ENCODE data around the gene TTC39C.

TTC39C gene

DNA sequence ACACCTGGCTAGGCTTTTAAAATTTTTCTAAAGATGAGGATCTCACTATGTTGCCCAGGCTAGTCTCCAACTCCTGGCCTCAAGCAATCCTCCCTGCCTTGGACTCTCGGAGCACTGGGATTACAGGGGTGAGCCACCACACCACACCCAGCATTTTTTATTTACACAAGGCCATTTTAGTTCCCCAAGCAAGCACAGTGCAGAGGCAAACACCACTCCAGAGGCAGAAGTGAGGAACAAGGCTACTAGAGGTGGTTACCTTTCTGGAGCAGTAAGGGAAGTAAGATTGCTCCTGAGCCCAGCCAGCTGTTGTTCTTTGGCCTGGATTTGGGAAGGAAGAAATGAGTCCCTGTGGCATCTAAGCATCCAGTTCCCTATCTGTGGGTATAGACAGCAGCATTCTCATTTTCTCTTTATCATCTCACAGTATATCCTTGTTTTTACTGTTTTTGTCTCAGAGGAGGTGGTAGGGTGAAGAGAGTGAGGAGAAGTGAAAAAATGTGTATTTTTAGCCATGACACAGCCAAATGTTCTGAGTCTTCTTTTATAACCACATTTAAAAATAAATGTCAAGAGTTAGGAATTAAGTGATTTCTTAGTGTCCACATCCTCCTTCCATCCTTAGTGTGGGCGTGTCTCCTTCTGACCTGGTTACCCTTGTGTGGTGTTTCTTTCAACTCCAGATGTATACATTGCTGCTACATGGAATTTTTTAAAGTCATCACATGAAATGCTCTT lies 10.5 kb upstream of the TTC39C start:
- H3K27ac ChIP-seq = no peak overlapping the region
- TF ChIP-seq ZFX (IDR thresholded peaks at IDR 0.05) = no peak

DNA sequence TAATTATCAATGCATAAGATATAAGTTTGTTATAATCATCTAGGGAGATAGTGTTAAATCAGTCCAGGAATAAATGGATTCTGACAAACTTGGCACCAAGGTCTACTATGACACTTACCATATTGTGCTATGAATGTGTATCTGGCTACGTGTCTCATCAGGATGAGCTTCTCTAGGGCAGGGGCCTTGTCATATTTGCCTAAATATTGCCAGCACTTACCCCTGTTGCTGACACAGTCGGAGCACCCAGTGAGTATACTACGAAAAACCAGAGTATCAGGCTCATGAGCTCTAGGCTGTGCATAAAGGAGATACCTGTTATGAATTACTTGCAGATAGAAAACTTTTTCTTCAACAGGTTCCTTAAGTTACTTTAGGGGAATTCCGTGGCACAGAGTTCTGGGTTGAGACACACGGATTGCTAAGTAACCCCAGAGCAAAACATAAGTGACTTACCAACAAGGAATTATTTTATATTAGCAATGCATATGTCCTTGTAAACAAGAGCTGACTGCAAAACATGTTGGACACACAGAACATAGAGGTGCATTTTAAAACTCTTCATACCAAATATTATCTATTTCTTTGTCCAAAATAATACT lies 7.7 kb upstream of the TTC39C start:
- TF ChIP-seq, protein P1, sequence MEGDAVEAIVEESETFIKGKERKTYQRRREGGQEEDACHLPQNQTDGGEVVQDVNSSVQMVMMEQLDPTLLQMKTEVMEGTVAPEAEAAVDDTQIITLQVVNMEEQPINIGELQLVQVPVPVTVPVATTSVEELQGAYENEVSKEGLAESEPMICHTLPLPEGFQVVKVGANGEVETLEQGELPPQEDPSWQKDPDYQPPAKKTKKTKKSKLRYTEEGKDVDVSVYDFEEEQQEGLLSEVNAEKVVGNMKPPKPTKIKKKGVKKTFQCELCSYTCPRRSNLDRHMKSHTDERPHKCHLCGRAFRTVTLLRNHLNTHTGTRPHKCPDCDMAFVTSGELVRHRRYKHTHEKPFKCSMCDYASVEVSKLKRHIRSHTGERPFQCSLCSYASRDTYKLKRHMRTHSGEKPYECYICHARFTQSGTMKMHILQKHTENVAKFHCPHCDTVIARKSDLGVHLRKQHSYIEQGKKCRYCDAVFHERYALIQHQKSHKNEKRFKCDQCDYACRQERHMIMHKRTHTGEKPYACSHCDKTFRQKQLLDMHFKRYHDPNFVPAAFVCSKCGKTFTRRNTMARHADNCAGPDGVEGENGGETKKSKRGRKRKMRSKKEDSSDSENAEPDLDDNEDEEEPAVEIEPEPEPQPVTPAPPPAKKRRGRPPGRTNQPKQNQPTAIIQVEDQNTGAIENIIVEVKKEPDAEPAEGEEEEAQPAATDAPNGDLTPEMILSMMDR (conservative IDR thresholded peaks at IDR 0.05) = no peak

DNA sequence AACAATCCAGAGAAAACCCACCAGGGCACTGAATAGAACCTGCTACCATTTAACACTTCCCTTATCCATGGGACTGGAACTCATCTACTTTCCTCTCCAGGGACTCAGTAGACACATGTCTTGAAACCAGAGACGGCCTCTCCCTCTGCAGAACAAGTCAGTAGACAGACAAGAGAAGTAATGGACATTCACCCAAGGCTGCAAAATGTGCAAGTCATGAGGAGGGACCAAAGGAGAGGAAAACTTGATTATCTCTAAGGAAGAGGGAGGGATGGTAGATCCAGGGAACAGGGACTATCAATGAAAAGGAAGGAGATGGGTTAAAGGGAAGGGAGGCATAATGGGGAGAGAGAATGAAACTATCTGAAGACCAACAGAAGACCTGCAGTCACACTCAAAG lies 5.3 kb upstream of the TTC39C start:
- TF ChIP-seq ZFX (IDR thresholded peaks at IDR 0.05) = no peak
- TF ChIP-seq, protein P1 (conservative IDR thresholded peaks at IDR 0.05) = no peak
- no peak overlapping the region for H3K27ac ChIP-seq

More for the DNA sequence above, 7.7 kb upstream of the TTC39C start:
- H3K27ac ChIP-seq = no peak overlapping the region

DNA sequence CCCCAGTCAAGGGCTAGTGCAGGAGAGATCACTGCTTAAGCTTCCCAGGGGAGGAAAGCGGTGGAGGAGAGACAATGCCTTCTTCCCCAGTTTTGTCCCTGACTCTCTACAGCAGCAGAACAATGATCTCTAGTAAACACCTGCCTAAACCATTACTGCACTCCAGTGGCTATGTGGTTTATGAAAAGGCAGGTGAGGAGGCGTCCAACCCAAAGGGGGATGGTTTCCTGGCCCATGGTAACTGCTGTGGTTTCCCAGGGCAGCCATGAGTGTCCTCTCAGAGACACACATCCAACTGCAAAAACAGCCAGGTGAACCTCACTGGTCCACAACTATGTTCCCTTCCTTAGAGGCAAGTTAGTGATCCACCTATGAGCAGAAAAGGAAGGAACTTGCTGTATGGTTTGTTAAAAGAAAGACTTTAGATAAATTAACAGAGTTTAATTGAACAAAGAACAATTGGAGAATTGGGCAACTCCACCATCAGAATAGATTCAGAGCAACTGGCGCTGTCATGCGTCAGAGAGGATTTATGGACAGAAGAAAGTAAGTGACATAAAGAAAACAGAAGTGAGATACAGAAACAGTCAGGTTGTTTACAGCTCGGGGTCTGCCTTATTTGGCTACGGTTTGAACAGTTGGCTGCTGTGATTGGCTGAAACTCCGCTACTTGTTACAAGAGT lies 4.8 kb upstream of the TTC39C start:
- H3K27ac ChIP-seq = no peak overlapping the region
- no peak for TF ChIP-seq ZFX (IDR thresholded peaks at IDR 0.05)
- TF ChIP-seq, protein P1 (conservative IDR thresholded peaks at IDR 0.05) = no peak

DNA sequence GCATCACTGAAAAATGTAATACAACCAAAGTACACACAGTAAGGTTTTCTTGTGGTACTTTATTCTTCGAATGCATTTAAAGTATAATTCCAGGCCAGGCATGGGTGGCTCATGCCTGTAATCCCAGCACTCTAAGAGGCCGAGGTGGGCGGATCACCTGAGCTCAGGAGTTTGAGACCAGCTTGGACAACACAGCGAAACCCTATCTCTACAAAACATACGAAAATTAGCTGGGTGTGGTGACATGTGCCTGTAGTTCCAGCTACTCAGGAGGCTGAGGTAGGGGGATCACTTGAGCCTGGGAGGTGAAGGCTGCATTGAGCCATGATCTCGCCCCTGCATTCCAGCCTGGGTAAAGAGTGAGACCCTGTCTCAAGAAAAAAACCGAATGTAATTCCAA lies 3.9 kb upstream of the TTC39C start:
- TF ChIP-seq ZFX (IDR thresholded peaks at IDR 0.05) = no peak
- TF ChIP-seq, protein P1 (conservative IDR thresholded peaks at IDR 0.05) = no peak
- no peak overlapping the region for H3K27ac ChIP-seq

DNA sequence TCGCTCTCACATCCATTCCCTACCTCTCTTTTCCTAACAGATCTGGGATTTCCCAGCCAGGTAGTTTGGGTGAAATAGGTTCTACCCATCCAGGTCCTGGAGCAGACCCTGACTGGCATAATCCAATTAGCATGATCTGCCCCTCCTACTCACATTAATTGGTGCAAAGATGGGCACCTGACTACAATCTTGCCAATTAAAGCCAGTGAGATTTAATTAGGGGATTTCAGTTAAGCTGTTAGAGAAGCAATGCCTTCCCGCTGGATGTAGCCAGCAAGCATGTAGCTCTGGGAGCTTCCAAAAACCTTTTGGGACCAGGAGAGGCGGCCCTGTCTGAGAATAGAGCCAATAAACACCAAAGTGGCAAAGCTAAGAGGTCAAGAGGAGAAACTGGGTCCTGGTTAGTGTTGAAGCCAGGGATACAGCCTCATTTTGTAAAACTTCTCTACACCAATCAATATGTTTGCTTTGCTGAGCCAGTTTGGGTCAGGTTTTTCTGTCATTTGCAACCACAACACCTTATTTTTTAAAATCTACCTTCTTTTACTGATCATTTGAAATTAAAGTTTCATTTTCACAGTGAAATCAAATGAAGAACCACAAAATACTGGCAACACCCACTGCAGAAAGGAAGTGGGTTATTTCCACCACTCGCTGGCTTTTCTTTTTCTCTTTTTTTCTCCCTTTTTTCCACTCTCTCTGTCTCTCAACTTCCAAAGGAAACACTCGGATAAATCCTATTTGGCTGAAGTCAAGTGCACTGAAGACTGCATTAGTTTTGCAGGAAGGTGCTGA lies 3.2 kb upstream of the TTC39C start:
- no peak overlapping the region for H3K27ac ChIP-seq
- TF ChIP-seq ZFX (IDR thresholded peaks at IDR 0.05) = no peak
- TF ChIP-seq, protein P1 (conservative IDR thresholded peaks at IDR 0.05) = no peak

DNA sequence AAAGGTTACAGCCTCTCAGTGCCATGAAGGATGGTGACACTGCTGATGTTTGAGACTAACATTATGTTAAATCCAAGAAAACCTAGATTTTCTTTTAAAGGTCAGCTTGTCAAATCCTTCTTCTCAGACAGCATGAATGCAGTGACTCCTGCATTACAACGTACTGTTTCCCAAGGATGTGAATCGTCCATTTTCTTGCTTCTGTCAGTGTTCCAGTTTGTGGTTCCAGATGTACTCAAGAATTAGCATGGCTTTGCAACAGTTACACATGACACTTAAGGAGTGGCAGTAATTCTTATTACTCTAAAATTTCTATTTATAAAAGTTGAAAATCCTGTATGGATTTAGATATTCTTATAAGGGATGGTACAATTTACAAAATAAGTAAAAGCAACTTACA lies 1.5 kb upstream of the TTC39C start:
- TF ChIP-seq, protein P1 (conservative IDR thresholded peaks at IDR 0.05) = no peak
- TF ChIP-seq ZFX (IDR thresholded peaks at IDR 0.05) = no peak
- H3K27ac ChIP-seq = no peak overlapping the region
